ENCODE results near the gene GBA2.

GBA2 gene

GRCh38 chr9:35725362-35725761 lies 23.7 kb downstream of the GBA2 start:
- DNase-seq, result peak in 1 of 2 experiments; percentile 13

GRCh38 chr9:35723908-35724307 lies 25.1 kb downstream of the GBA2 start:
- TF ChIP-seq GATA1 (IDR thresholded peaks at IDR 0.05; ENCODE audit: low read depth, low read length) (no peak), POLR2A (IDR thresholded peaks at IDR 0.05; ENCODE audit: low read length) (no peak)
- DNase-seq, result no peak

More at GRCh38 chr9:35725362-35725761, 23.7 kb downstream of the GBA2 start:
- TF ChIP-seq POLR2A (IDR thresholded peaks at IDR 0.05; ENCODE audit: low read length) (no peak), GATA1 (IDR thresholded peaks at IDR 0.05; ENCODE audit: low read depth, low read length) (no peak)

GRCh38 chr9:35723426-35723825 lies 25.6 kb downstream of the GBA2 start:
- no peak for TF ChIP-seq POLR2A (IDR thresholded peaks at IDR 0.05; ENCODE audit: low read length)
- no peak for TF ChIP-seq GATA1 (IDR thresholded peaks at IDR 0.05; ENCODE audit: low read depth, low read length)
- no peak for DNase-seq

- DNase-seq, result no peak
- TF ChIP-seq POLR2A (IDR thresholded peaks at IDR 0.05; ENCODE audit: low read length), result no peak
- no peak for TF ChIP-seq GATA1 (IDR thresholded peaks at IDR 0.05; ENCODE audit: low read depth, low read length)
These were observed 29.5 kb downstream of the GBA2 start for GRCh38 chr9:35719546-35719945.

GRCh38 chr9:35718721-35719511 lies 30.1 kb downstream of the GBA2 start:
- no peak for TF ChIP-seq POLR2A (IDR thresholded peaks at IDR 0.05; ENCODE audit: low read length)
- no peak for TF ChIP-seq GATA1 (IDR thresholded peaks at IDR 0.05; ENCODE audit: low read depth, low read length)
- no peak for DNase-seq

- no peak for DNase-seq
- TF ChIP-seq POLR2A (IDR thresholded peaks at IDR 0.05; ENCODE audit: low read length) (no peak), GATA1 (IDR thresholded peaks at IDR 0.05; ENCODE audit: low read depth, low read length) (no peak)
These were observed 31.7 kb downstream of the GBA2 start for GRCh38 chr9:35717132-35717870.

GRCh38 chr9:35716230-35716629 lies 32.8 kb downstream of the GBA2 start:
- no peak for DNase-seq
- TF ChIP-seq POLR2A (IDR thresholded peaks at IDR 0.05; ENCODE audit: low read length), result no peak

- DNase-seq, result no peak
- no peak for TF ChIP-seq GATA1 (IDR thresholded peaks at IDR 0.05; ENCODE audit: low read depth, low read length)
These were observed 34.3 kb downstream of the GBA2 start for GRCh38 chr9:35714579-35715252.

- TF ChIP-seq GATA1 (IDR thresholded peaks at IDR 0.05; ENCODE audit: low read depth, low read length) (no peak), POLR2A (IDR thresholded peaks at IDR 0.05; ENCODE audit: low read length) (no peak)
- no peak for DNase-seq
These were observed 34.9 kb downstream of the GBA2 start for GRCh38 chr9:35714123-35714522.

GRCh38 chr9:35713578-35713977 lies 35.5 kb downstream of the GBA2 start:
- TF ChIP-seq GATA1 (IDR thresholded peaks at IDR 0.05; ENCODE audit: low read depth, low read length), result no peak
- no peak for DNase-seq

- no peak for TF ChIP-seq GATA1 (IDR thresholded peaks at IDR 0.05; ENCODE audit: low read depth, low read length)
- no peak for TF ChIP-seq POLR2A (IDR thresholded peaks at IDR 0.05; ENCODE audit: low read length)
- DNase-seq, result no peak
These were observed 36.1 kb downstream of the GBA2 start for GRCh38 chr9:35712762-35713400.

- no peak for DNase-seq
- TF ChIP-seq POLR2A (IDR thresholded peaks at IDR 0.05; ENCODE audit: low read length) (no peak), GATA1 (IDR thresholded peaks at IDR 0.05; ENCODE audit: low read depth, low read length) (no peak)
These were observed 37.3 kb downstream of the GBA2 start for GRCh38 chr9:35711501-35712428.

All from erythroblast (primary cell).